HG03103 (cell line): ENCODE measurements around the gene XRN1.

Source experiments
- ATAC-seq: cut with Tn5 transposase; IDR thresholded peaks from one replicate; pipeline ENCODE4 v1.9.1; 2021; ENCODE audit warnings: low read depth; ENCODE audit not compliant: unreplicated experiment

Gene XRN1

GRCh38 chr3:142272200-142272891, 175.5 kb downstream of the XRN1 start:
- no peak for ATAC-seq

DNA sequence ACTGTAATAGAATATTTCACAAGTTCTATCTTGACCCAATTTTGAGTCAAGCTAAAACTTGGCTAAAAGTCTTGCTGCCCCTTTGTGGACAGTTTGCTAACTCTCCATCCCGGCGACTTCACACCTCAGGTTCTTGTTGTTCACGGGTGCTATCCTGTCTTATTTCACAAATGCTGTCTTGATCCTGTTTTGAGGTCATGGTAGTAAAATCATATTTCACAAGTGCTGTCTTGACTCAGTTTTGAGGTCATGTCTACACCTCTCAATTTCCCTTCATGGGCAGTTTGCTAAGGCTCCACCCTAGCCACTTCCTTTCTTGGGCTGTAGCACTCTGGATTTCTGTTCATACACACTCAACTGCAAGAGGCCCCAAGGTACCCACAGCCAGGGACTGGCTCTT, 177.4 kb downstream of the XRN1 start:
- ATAC-seq, result no peak

- no peak for ATAC-seq
Measured at GRCh38 chr3:142269767-142270166, 178.1 kb downstream of the XRN1 start.

- no peak for ATAC-seq
Measured at GRCh38 chr3:142268426-142268825, 179.4 kb downstream of the XRN1 start.

- no peak for ATAC-seq
Measured at GRCh38 chr3:142267269-142267668, 180.6 kb downstream of the XRN1 start.

GRCh38 chr3:142263112-142263511, 184.7 kb downstream of the XRN1 start:
- no peak for ATAC-seq

DNA sequence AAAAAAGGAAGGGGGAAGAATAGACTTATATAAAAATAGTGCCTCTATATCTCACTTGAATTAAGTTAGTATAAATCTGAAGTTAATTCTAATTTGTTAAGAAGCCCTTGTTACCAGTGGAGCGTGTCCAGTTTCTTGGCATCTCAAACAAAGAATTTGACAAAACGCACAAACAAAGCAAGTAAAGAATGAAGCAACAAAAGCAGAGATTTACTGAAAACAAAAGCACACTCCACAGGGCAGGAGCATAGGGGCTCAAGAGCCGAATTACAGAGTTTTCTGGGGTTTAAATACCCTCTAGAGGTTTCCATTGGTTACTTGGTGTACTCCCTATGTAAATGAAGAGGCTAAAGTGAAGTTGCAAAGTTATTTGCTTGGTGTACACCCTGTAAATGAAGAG, 188.5 kb downstream of the XRN1 start:
- ATAC-seq, result no peak

- no peak for ATAC-seq
Measured at GRCh38 chr3:142256712-142257333, 191.0 kb downstream of the XRN1 start.
